H1 (cell line): Measurements from ENCODE around the gene MUC22. TPM values are rescaled to one million over a fixed set of nuclear protein-coding genes. Genes with fewer than 3 reads are reported as not detected.

Source experiments
- CTCF ChIA-PET: fragments of 300-600 bp; sonication (Branson Sonifier 250); formaldehyde crosslinking; loops from one replicate; lab custom pipeline; 2021; ENCODE audit not compliant: partially characterized antibody; lab: Charles Lee
- POLR2A ChIA-PET: fragments of 300-600 bp; sonication (Branson Sonifier 250); formaldehyde crosslinking; loops from one replicate; lab custom pipeline; 2021; ENCODE audit warnings: inconsistent platforms; ENCODE audit not compliant: partially characterized antibody; lab: Charles Lee
- DNase-seq, 2 experiments: peaks; one replicate each; pipeline versions ENCODE4 v3.0.0 to v3.0.0-alpha.2; 2010 to 2022; ENCODE audit warnings: low spot score in 2 of 2, low read depth in 1 of 2, mixed read lengths in 1 of 2
- FAIRE-seq: peaks from 2 replicates; lab custom pipeline; 2011; peaks lifted over from hg19 to GRCh38; lab: Jason Lieb, UNC
- H2AFZ ChIP-seq: 2 replicates; pipeline ENCODE4 v1.8.1; 2012; ENCODE audit warnings: low read length, inconsistent platforms
- H2AK5ac ChIP-seq: 2 replicates; pipeline ENCODE4 v1.6.1; 2013; ENCODE audit warnings: low read depth, low read length
- H2BK120ac ChIP-seq: replicated peaks from 2 replicates; pipeline ENCODE3; 2013; ENCODE audit warnings: low read depth, low read length, inconsistent platforms
- H2BK12ac ChIP-seq: 2 replicates; pipeline ENCODE4 v1.6.1; 2013; ENCODE audit warnings: low read depth, low read length
- H2BK15ac ChIP-seq: 2 replicates; pipeline ENCODE4 v1.6.1; 2013; ENCODE audit warnings: low read length
- H2BK20ac ChIP-seq: 2 replicates; pipeline ENCODE4 v1.6.1; 2013; ENCODE audit warnings: low read length
- H2BK5ac ChIP-seq: 2 replicates; pipeline ENCODE4 v1.6.1; 2013; ENCODE audit warnings: low read depth, low read length
- H3K14ac ChIP-seq: 2 replicates; pipeline ENCODE4 v1.6.1; 2013; ENCODE audit warnings: inconsistent platforms; ENCODE audit not compliant: insufficient read length
- H3K18ac ChIP-seq: 2 replicates; pipeline ENCODE4 v1.6.1; 2013; ENCODE audit warnings: low read length; ENCODE audit errors: extremely low read depth
- H3K23ac ChIP-seq: 2 replicates; pipeline ENCODE4 v1.6.1; 2013; ENCODE audit warnings: inconsistent platforms; ENCODE audit not compliant: insufficient read length
- H3K23me2 ChIP-seq: 2 replicates; pipeline ENCODE4 v1.6.1; 2013; ENCODE audit warnings: low read depth, low read length
- H3K27ac ChIP-seq: 2 replicates; pipeline ENCODE4 v1.6.1; 2011; ENCODE audit warnings: low read depth, low read length, inconsistent platforms
- H3K27me3 ChIP-seq, 4 experiments: replicated peaks in 1 of 4; 1 replicate in 1 of 4; 2 replicates in 3 of 4; pipeline versions ENCODE4 v1.6.1 to v1.8.1; 2011 to 2013; ENCODE audit warnings: low read length in 3 of 4, mild to moderate bottlenecking in 3 of 4, inconsistent platforms in 2 of 4, mixed read lengths in 2 of 4, moderate library complexity in 1 of 4; ENCODE audit not compliant: control insufficient read depth in 3 of 4, insufficient read depth in 3 of 4; ENCODE audit errors: extremely low read depth in 1 of 4
- H3K36me3 ChIP-seq, 4 experiments: 2 replicates each; pipeline versions ENCODE4 v1.6.1 to v1.8.1; 2011 to 2013; ENCODE audit warnings: mild to moderate bottlenecking in 4 of 4, low read length in 3 of 4, moderate library complexity in 2 of 4, control low read depth in 1 of 4, inconsistent platforms in 1 of 4; ENCODE audit not compliant: insufficient read depth in 4 of 4, control insufficient read depth in 2 of 4
- H3K4ac ChIP-seq: replicated peaks from 2 replicates; pipeline ENCODE3; 2013; ENCODE audit warnings: low read length, low read depth, mixed read lengths, inconsistent platforms; ENCODE audit not compliant: insufficient read length
- H3K4me1 ChIP-seq, 4 experiments: replicated peaks in 1 of 4; 1 replicate in 1 of 4; 2 replicates in 3 of 4; pipeline versions ENCODE4 v1.6.1 to v1.8.1; 2011 to 2013; ENCODE audit warnings: low read length in 3 of 4, inconsistent platforms in 2 of 4, mixed read lengths in 1 of 4; ENCODE audit not compliant: insufficient read depth in 4 of 4, control insufficient read depth in 3 of 4
- H3K4me2 ChIP-seq, 2 experiments: 2 replicates each; pipeline versions ENCODE4 v1.6.1 to v1.8.1; 2011 to 2013; ENCODE audit warnings: low read depth in 2 of 2, low read length in 2 of 2, control low read depth in 1 of 2, inconsistent platforms in 1 of 2, mild to moderate bottlenecking in 1 of 2; ENCODE audit not compliant: insufficient read depth in 1 of 2
- H3K4me3 ChIP-seq, 4 experiments: fragments of 200-600, 300-600 bp in 1 of 4; sonication (generic), shearing (Covaris generic), sonication (Bioruptor Twin) in 1 of 4; 2 replicates each; pipeline versions ENCODE4 v1.5.1 to v1.8.1; 2011 to 2016; ENCODE audit warnings: low read length in 4 of 4, low read depth in 3 of 4, control low read depth in 2 of 4, inconsistent platforms in 2 of 4, mild to moderate bottlenecking in 2 of 4, mixed read lengths in 1 of 4, moderate library complexity in 1 of 4; ENCODE audit not compliant: insufficient read depth in 2 of 4; ENCODE audit errors: extremely low read depth in 1 of 4
- H3K56ac ChIP-seq: replicated peaks from 2 replicates; pipeline ENCODE3; 2013; ENCODE audit warnings: low read depth, mild to moderate bottlenecking, mixed read lengths, low read length, inconsistent platforms; ENCODE audit not compliant: insufficient read length
- H3K79me1 ChIP-seq: 2 replicates; pipeline ENCODE4 v1.6.1; 2013; ENCODE audit warnings: low read depth, low read length, control low read depth
- H3K79me2 ChIP-seq, 2 experiments: 2 replicates each; pipeline versions ENCODE4 v1.6.1 to v1.8.1; 2012 to 2013; ENCODE audit warnings: low read length in 2 of 2, mild to moderate bottlenecking in 2 of 2, inconsistent platforms in 1 of 2; ENCODE audit not compliant: insufficient read depth in 2 of 2, control insufficient read depth in 1 of 2
- H3K9ac ChIP-seq, 4 experiments: replicated peaks in 1 of 4; 1 replicate in 1 of 4; 2 replicates in 3 of 4; pipeline versions ENCODE4 v1.6.1 to v1.8.1; 2011 to 2013; ENCODE audit warnings: low read depth in 3 of 4, low read length in 3 of 4, control low read depth in 2 of 4, mild to moderate bottlenecking in 2 of 4, moderate library complexity in 2 of 4, inconsistent platforms in 1 of 4; ENCODE audit errors: extremely low read depth in 1 of 4
- H3K9me3 ChIP-seq, 2 experiments: 2 replicates each; pipeline versions ENCODE4 v1.6.1 to v1.8.1; 2012 to 2013; ENCODE audit warnings: mild to moderate bottlenecking in 2 of 2, moderate library complexity in 2 of 2, control low read depth in 1 of 2, inconsistent platforms in 1 of 2, low read depth in 1 of 2, low read length in 1 of 2, mixed read lengths in 1 of 2; ENCODE audit not compliant: insufficient read depth in 2 of 2
- H4K20me1 ChIP-seq, 2 experiments: replicated peaks in 1 of 2; 2 replicates each; pipeline versions ENCODE3 to v1.8.1; 2011 to 2013; ENCODE audit warnings: inconsistent platforms in 2 of 2, low read length in 2 of 2, mild to moderate bottlenecking in 1 of 2; ENCODE audit not compliant: insufficient read depth in 2 of 2, control insufficient read depth in 1 of 2
- H4K5ac ChIP-seq: 2 replicates; pipeline ENCODE4 v1.6.1; 2013; ENCODE audit warnings: low read length, low read depth, mixed read lengths, inconsistent platforms; ENCODE audit not compliant: insufficient read length
- H4K8ac ChIP-seq: 2 replicates; pipeline ENCODE4 v1.8.0; 2013; ENCODE audit warnings: mild to moderate bottlenecking, moderate library complexity, low read length, inconsistent platforms; ENCODE audit not compliant: insufficient read depth; ENCODE audit errors: extremely low read depth
- H4K91ac ChIP-seq: replicated peaks from 2 replicates; pipeline ENCODE3; 2013; ENCODE audit warnings: low read length, mixed read lengths, inconsistent platforms; ENCODE audit not compliant: insufficient read length
- BACH1 ChIP-seq: IDR thresholded peaks from 2 replicates; pipeline ENCODE4 v1.6.1; 2012; ENCODE audit warnings: low read length, improper control_type of control experiment
- CBX8 ChIP-seq: fragments of 300-800, 300-1000 bp; sonication (generic); IDR thresholded peaks from 2 replicates; pipeline ENCODE4 v1.7.1; 2016; ENCODE audit warnings: low read depth, low read length, borderline replicate concordance
- CTCF ChIP-seq, 3 experiments: IDR thresholded peaks; 1 replicate in 2 of 3; 2 replicates in 1 of 3; pipeline versions ENCODE4 v1.5.1 to v1.6.1; 2011; ENCODE audit warnings: low read length in 3 of 3, mild to moderate bottlenecking in 3 of 3, inconsistent platforms in 2 of 3, low read depth in 1 of 3, moderate library complexity in 1 of 3; ENCODE audit not compliant: insufficient read depth in 1 of 3; ENCODE audit errors: control extremely low read depth in 1 of 3
- EP300 ChIP-seq, 2 experiments: IDR thresholded peaks; 1 replicate in 1 of 2; 2 replicates in 1 of 2; pipeline ENCODE4 v1.6.1; 2011 to 2012; ENCODE audit warnings: low read depth in 2 of 2, low read length in 2 of 2, mild to moderate bottlenecking in 2 of 2, borderline replicate concordance in 1 of 2, inconsistent platforms in 1 of 2, moderate library complexity in 1 of 2
- KDM5A ChIP-seq: fragments of 200-600 bp; IDR thresholded peaks from 2 replicates; pipeline ENCODE4 v1.7.1; 2012; ENCODE audit warnings: mild to moderate bottlenecking, low read length, inconsistent platforms, mixed read lengths
- NANOG ChIP-seq: IDR thresholded peaks from 2 replicates; pipeline ENCODE4 v1.6.1; 2011; ENCODE audit warnings: low read length, low read depth, mild to moderate bottlenecking, inconsistent platforms; ENCODE audit not compliant: insufficient read depth, poor library complexity, severe bottlenecking
- RBBP5 ChIP-seq: IDR thresholded peaks from 2 replicates; pipeline ENCODE4 v1.7.1; 2012; ENCODE audit warnings: low read depth, mild to moderate bottlenecking, inconsistent platforms, low read length, moderate library complexity, borderline replicate concordance
- RFX5 ChIP-seq: IDR thresholded peaks from 2 replicates; pipeline ENCODE4 v1.6.1; 2011; ENCODE audit warnings: low read depth, low read length, improper control_type of control experiment, borderline replicate concordance
- SIX5 ChIP-seq: IDR thresholded peaks from 2 replicates; pipeline ENCODE4 v1.6.1; 2011; ENCODE audit warnings: mild to moderate bottlenecking, low read depth, low read length
- TAF1 ChIP-seq: IDR thresholded peaks from 2 replicates; pipeline ENCODE4 v1.6.1; 2011; ENCODE audit warnings: mild to moderate bottlenecking, low read depth, low read length
- WGBS, 2 experiments: shearing (Covaris generic) in 1 of 2; methylation state at CpG; one replicate each; pipeline versions ENCODE4 v1.1.6 to v1.1.7; 2013 to 2015; ENCODE audit warnings: low lambda C conversion rate in 2 of 2, mixed read lengths in 2 of 2, inconsistent platforms in 1 of 2, low coverage in 1 of 2, missing lambda C conversion rate in 1 of 2; ENCODE audit not compliant: insufficient replicate concordance in 2 of 2, insufficient coverage in 1 of 2, insufficient read length in 1 of 2; ENCODE audit errors: extremely low coverage in 1 of 2, missing lambda C conversion rate in 1 of 2; 5-methylcytosine and 5-hydroxymethylcytosine counted together
- polyA plus RNA-seq, 7 experiments: library from polyadenylated mRNA; depleted of rRNA in 3 of 7; stranded (reverse) in 5 of 7; unstranded in 2 of 7; fragments of >200 nt in 5 of 7; fragments of 200-250 nt in 2 of 7; gene quantifications; 1 replicate in 5 of 7; 2 replicates in 1 of 7; 4 replicates in 1 of 7; pipeline versions ENCODE4 v1.2.1 to v1.2.3, GENCODE V29; 2011 to 2013; ENCODE audit warnings: missing spikeins in 2 of 7, mixed read lengths in 2 of 7
- total RNA-seq: library from RNA; stranded (reverse); fragmentation: NEBNext Ultra II Directional; extraction: Animal tissue kit (Norgen Biotek cat#: 25700); gene quantifications from 2 replicates; pipeline ENCODE4 v1.2.1, GENCODE V29; 2021
- TF ChIP-seq, protein P1 (sequence below): IDR thresholded peaks from 2 replicates; pipeline ENCODE4 v1.6.1; 2011; ENCODE audit warnings: low read depth, mild to moderate bottlenecking, low read length; ENCODE audit not compliant: insufficient read depth

MUC22 gene
- total and polyA plus RNA-seq, 2 of the 8 experiments (the other 6 are each of a cell fraction or from before 2014, with no cell fraction given): 0.02 TPM; not detected in 1

GRCh38 chr6:30979690-30980089 lies 30.6 kb upstream of the MUC22 start:
- H4K8ac ChIP-seq: no peak overlapping the region
- ChIA-PET CTCF (interaction anchor here (0.5 to 1.4 kb wide), 6 partner anchors 15 to 108 kb away, joined by 3 to 4 read pairs (median 4); no protein-coding TSS in a partner anchor), POLR2A (no interaction called here)
- no peak overlapping the region for H3K56ac ChIP-seq
- H3K9ac ChIP-seq: no peak overlapping the region
- no peak overlapping the region for H2BK120ac ChIP-seq
- no peak for DNase-seq
- WGBS, 2 experiments: 87% methylated on average over 4 of the region's 4 CpGs; no CpG with 5 or more reads in 1 of the 2 experiments
- no peak overlapping the region for H3K14ac ChIP-seq
- peaks cover 0 to 2% (median 0%) of the 10 kb centered on the region in 4 experiments; a peak in 1 of 7 replicates for H3K4me1 ChIP-seq
- no peak overlapping the region for H4K91ac ChIP-seq
- H2BK5ac ChIP-seq: no peak overlapping the region
- no peaks in the 10 kb centered on the region for H3K23me2 ChIP-seq
- no peak overlapping the region for H2BK12ac ChIP-seq
- H2BK15ac ChIP-seq: no peak overlapping the region
- H3K18ac ChIP-seq: no peak overlapping the region
- no peaks in the 10 kb centered on the region for H3K36me3 ChIP-seq
- H4K20me1 ChIP-seq: no peaks in the 10 kb centered on the region
- H3K79me2 ChIP-seq: no peaks in the 10 kb centered on the region
- H3K27ac ChIP-seq: no peak overlapping the region
- FAIRE-seq: no peak
- no peaks in the 10 kb centered on the region for H3K27me3 ChIP-seq
- H3K23ac ChIP-seq: no peak overlapping the region
- H2AK5ac ChIP-seq: no peak overlapping the region
- no peak overlapping the region for H2BK20ac ChIP-seq
- no peak overlapping the region for H2AFZ ChIP-seq
- no peak overlapping the region for H3K4me2 ChIP-seq
- no peak overlapping the region for H4K5ac ChIP-seq
- no peaks in the 10 kb centered on the region for H3K79me1 ChIP-seq
- no peaks in the 10 kb centered on the region for H3K9me3 ChIP-seq
- no peak overlapping the region for H3K4ac ChIP-seq
- no peak overlapping the region for H3K4me3 ChIP-seq
- TF ChIP-seq CTCF (IDR thresholded peaks at IDR 0.05; ENCODE audit: control extremely low read depth in 1 of 3, insufficient read depth in 1 of 3, low read depth in 1 of 3, low read length in 3 of 3) (no peak), SIX5 (no peak), RFX5 (no peak), RBBP5 (no peak), CBX8 (no peak), TAF1 (no peak), BACH1 (no peak), EP300 (IDR thresholded peaks at IDR 0.05; ENCODE audit: borderline replicate concordance in 1 of 2, low read depth in 2 of 2, low read length in 2 of 2) (no peak), KDM5A (no peak), NANOG (no peak)
- TF ChIP-seq, protein P1, sequence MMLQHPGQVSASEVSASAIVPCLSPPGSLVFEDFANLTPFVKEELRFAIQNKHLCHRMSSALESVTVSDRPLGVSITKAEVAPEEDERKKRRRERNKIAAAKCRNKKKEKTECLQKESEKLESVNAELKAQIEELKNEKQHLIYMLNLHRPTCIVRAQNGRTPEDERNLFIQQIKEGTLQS: no peak
